ENCODE data around the gene IFNL2. TPM values are rescaled to one million over a fixed set of nuclear protein-coding genes. Genes with fewer than 3 reads are reported as not detected.

IFNL2 gene
- total RNA-seq, 1 experiment from 2014 or later = not detected

GRCh38 chr19:39318071-39318470 is 49.9 kb downstream of the IFNL2 start:
- no peak for DNase-seq (ENCODE audit: low spot score)

- no peak for DNase-seq (ENCODE audit: low spot score)
Observed at GRCh38 chr19:39318690-39319089, 50.5 kb downstream of the IFNL2 start.

DNA sequence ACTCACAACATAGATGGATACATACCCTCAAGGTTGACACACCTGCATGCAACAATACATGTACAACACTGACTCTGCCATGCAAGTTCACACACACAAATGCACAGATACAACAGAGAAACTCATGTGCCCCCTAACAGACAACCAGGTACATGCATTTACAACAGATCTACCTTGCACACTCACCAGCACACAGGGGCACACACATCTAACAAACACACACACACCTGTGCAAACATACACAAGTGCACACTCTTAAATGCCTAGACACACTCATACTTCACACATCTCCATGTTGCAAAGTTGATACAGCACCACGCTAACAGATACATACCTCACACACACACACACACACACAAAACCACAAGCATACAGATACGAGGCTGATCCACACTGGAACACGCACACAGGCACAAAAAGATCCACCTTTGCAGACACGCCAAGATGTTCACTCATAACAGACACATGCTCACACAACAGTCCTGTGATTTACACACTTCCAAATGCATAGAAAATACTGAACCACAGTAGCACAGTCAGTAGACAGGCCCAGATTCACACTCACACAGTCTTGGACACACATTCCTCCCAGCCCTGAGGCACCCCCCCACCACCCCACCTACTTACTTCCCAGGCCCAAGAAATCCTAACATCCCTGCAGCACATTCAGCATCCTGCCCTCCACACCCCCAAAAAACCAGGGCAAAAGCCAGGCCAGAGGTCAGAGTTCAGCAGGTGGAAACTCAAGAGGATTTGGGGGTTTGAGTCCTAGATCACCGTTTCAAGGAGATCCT is 51.1 kb downstream of the IFNL2 start:
- no peak for DNase-seq (ENCODE audit: low spot score)

Other genes with a start within 250 kb of the IFNL2 start
- 0.07 and 0.10 TPM in 2 replicates for gene FBXO27, start 235.8 kb upstream of the IFNL2 start, total RNA-seq (2014; rRNA removed; shearing (Covaris generic))
- 0.03 and 0.31 TPM in 2 replicates for gene ACP7, start 184.0 kb upstream of the IFNL2 start, total RNA-seq (2014; rRNA removed; shearing (Covaris generic))
- 9.2 and 16.2 TPM in 2 replicates for gene PAK4, start 142.6 kb upstream of the IFNL2 start, total RNA-seq (2014; rRNA removed; shearing (Covaris generic))
- not detected in 2 replicates for gene NCCRP1, start 71.4 kb upstream of the IFNL2 start, total RNA-seq (2014; rRNA removed; shearing (Covaris generic))
- not detected in 2 replicates for gene SYCN, start 64.1 kb upstream of the IFNL2 start, total RNA-seq (2014; rRNA removed; shearing (Covaris generic))
- gene IFNL3, start 23.4 kb upstream of the IFNL2 start, total RNA-seq (2014; rRNA removed; shearing (Covaris generic)) = not detected in 2 replicates
- not detected in 2 replicates for gene IFNL4, start 19.5 kb upstream of the IFNL2 start, total RNA-seq (2014; rRNA removed; shearing (Covaris generic))
- gene IFNL1, start 28.0 kb downstream of the IFNL2 start, total RNA-seq (2014; rRNA removed; shearing (Covaris generic)) = not detected in 2 replicates
- gene LRFN1, start 52.5 kb downstream of the IFNL2 start, total RNA-seq (2014; rRNA removed; shearing (Covaris generic)) = 1.7 and 1.9 TPM in 2 replicates
- gene GMFG, start 67.6 kb downstream of the IFNL2 start, total RNA-seq (2014; rRNA removed; shearing (Covaris generic)) = 0.48 TPM in 1 of 2 replicates, not detected in the other
- 55.7 and 81.4 TPM in 2 replicates for gene SAMD4B, start 74.0 kb downstream of the IFNL2 start, total RNA-seq (2014; rRNA removed; shearing (Covaris generic))
- 55.3 and 69.9 TPM in 2 replicates for gene PAF1, start 122.7 kb downstream of the IFNL2 start, total RNA-seq (2014; rRNA removed; shearing (Covaris generic))
- 20.9 and 24.7 TPM in 2 replicates for gene MED29, start 123.0 kb downstream of the IFNL2 start, total RNA-seq (2014; rRNA removed; shearing (Covaris generic))
- gene ZFP36, start 138.5 kb downstream of the IFNL2 start, total RNA-seq (2014; rRNA removed; shearing (Covaris generic)) = 0.50 and 1.5 TPM in 2 replicates
- gene PLEKHG2, start 144.3 kb downstream of the IFNL2 start, total RNA-seq (2014; rRNA removed; shearing (Covaris generic)) = 11.4 and 17.3 TPM in 2 replicates
- gene RPS16, start 167.6 kb downstream of the IFNL2 start, total RNA-seq (2014; rRNA removed; shearing (Covaris generic)) = 145 and 262 TPM in 2 replicates
- 101 and 116 TPM in 2 replicates for gene SUPT5H, start 177.2 kb downstream of the IFNL2 start, total RNA-seq (2014; rRNA removed; shearing (Covaris generic))
- gene TIMM50, start 212.4 kb downstream of the IFNL2 start, total RNA-seq (2014; rRNA removed; shearing (Covaris generic)) = 116 and 127 TPM in 2 replicates
- not detected in 2 replicates for gene DLL3, start 230.6 kb downstream of the IFNL2 start, total RNA-seq (2014; rRNA removed; shearing (Covaris generic))
- gene SELENOV, start 246.7 kb downstream of the IFNL2 start, total RNA-seq (2014; rRNA removed; shearing (Covaris generic)) = not detected in 2 replicates

Measured in A172 (cell line).